ENCODE results near the gene TMCC3.

TMCC3 gene

GRCh38 chr12:94587266-94588241, 62.8 kb downstream of the TMCC3 start:
- Mint-ChIP-seq H3K36me3 (no peaks in the 10 kb centered on the region), H3K27ac (no peak overlapping the region), H3K4me3 (no peak overlapping the region), H3K4me1 (no peaks in the 10 kb centered on the region), H3K9me3 (no peaks in the 10 kb centered on the region)
- DNase-seq (ENCODE audit: low spot score in 2 of 2) (no peak), ATAC-seq (no peak)

- DNase-seq (ENCODE audit: low spot score in 2 of 2) (no peak), ATAC-seq (no peak)
- no peaks in the 10 kb centered on the region for H3K9me3 Mint-ChIP-seq
- no peak overlapping the region for H3K27ac Mint-ChIP-seq
- no peak overlapping the region for H3K4me3 Mint-ChIP-seq
- peaks cover 2% of the 10 kb centered on the region for H3K36me3 Mint-ChIP-seq
- no peaks in the 10 kb centered on the region for H3K4me1 Mint-ChIP-seq
Measured at GRCh38 chr12:94586589-94587259, 63.6 kb downstream of the TMCC3 start.

GRCh38 chr12:94585626-94586025, 64.7 kb downstream of the TMCC3 start:
- no peak overlapping the region for H3K4me3 Mint-ChIP-seq
- no peaks in the 10 kb centered on the region for H3K9me3 Mint-ChIP-seq
- H3K36me3 Mint-ChIP-seq = peaks cover 6% of the 10 kb centered on the region
- DNase-seq (ENCODE audit: low spot score in 2 of 2) = no peak
- peak overlapping the region; percentile 30 for H3K27ac Mint-ChIP-seq
- ATAC-seq = no peak
- H3K4me1 Mint-ChIP-seq = no peaks in the 10 kb centered on the region

GRCh38 chr12:94584377-94584776, 66.0 kb downstream of the TMCC3 start:
- peaks cover 6% of the 10 kb centered on the region for H3K36me3 Mint-ChIP-seq

GRCh38 chr12:94582591-94582990, 67.8 kb downstream of the TMCC3 start:
- H3K4me1 Mint-ChIP-seq = no peaks in the 10 kb centered on the region
- no peak overlapping the region for H3K27ac Mint-ChIP-seq
- no peak overlapping the region for H3K4me3 Mint-ChIP-seq

More at GRCh38 chr12:94584377-94584776, 66.0 kb downstream of the TMCC3 start:
- H3K4me3 Mint-ChIP-seq = no peak overlapping the region
- ATAC-seq (no peak), DNase-seq (ENCODE audit: low spot score in 2 of 2) (no peak)
- H3K4me1 Mint-ChIP-seq = no peaks in the 10 kb centered on the region
- no peaks in the 10 kb centered on the region for H3K9me3 Mint-ChIP-seq
- H3K27ac Mint-ChIP-seq = no peak overlapping the region

GRCh38 chr12:94575645-94576403, 74.5 kb downstream of the TMCC3 start:
- no peak overlapping the region for H3K27ac Mint-ChIP-seq

More at GRCh38 chr12:94582591-94582990, 67.8 kb downstream of the TMCC3 start:
- DNase-seq (ENCODE audit: low spot score in 2 of 2) (no peak), ATAC-seq (no peak)
- Mint-ChIP-seq H3K9me3 (no peaks in the 10 kb centered on the region), H3K36me3 (peaks cover 6% of the 10 kb centered on the region)

GRCh38 chr12:94575024-94575423, 75.3 kb downstream of the TMCC3 start:
- no peak overlapping the region for H3K27ac Mint-ChIP-seq
- ATAC-seq (no peak), DNase-seq (ENCODE audit: low spot score in 2 of 2) (no peak)
- peaks cover 5% of the 10 kb centered on the region for H3K4me1 Mint-ChIP-seq
- no peaks in the 10 kb centered on the region for H3K9me3 Mint-ChIP-seq
- no peak overlapping the region for H3K4me3 Mint-ChIP-seq
- peaks cover 4% of the 10 kb centered on the region for H3K36me3 Mint-ChIP-seq

More at GRCh38 chr12:94575645-94576403, 74.5 kb downstream of the TMCC3 start:
- peaks cover 2% of the 10 kb centered on the region for H3K36me3 Mint-ChIP-seq
- no peak for DNase-seq (ENCODE audit: low spot score in 2 of 2)
- no peak overlapping the region for H3K4me3 Mint-ChIP-seq
- ATAC-seq = no peak
- H3K9me3 Mint-ChIP-seq = no peaks in the 10 kb centered on the region
- H3K4me1 Mint-ChIP-seq = no peaks in the 10 kb centered on the region

- no peak overlapping the region for H3K4me3 Mint-ChIP-seq
- no peak for ATAC-seq
- no peak overlapping the region for H3K27ac Mint-ChIP-seq
- H3K9me3 Mint-ChIP-seq = no peaks in the 10 kb centered on the region
- peaks cover 4% of the 10 kb centered on the region for H3K36me3 Mint-ChIP-seq
- peaks cover 7% of the 10 kb centered on the region for H3K4me1 Mint-ChIP-seq
- no peak for DNase-seq (ENCODE audit: low spot score in 2 of 2)
Measured at GRCh38 chr12:94571556-94571955, 78.8 kb downstream of the TMCC3 start.

GRCh38 chr12:94570161-94570560, 80.2 kb downstream of the TMCC3 start:
- Mint-ChIP-seq H3K4me1 (peaks cover 7% of the 10 kb centered on the region), H3K27ac (no peak overlapping the region), H3K36me3 (peaks cover 4% of the 10 kb centered on the region), H3K9me3 (no peaks in the 10 kb centered on the region), H3K4me3 (no peak overlapping the region)
- no peak for ATAC-seq
- DNase-seq (ENCODE audit: low spot score in 2 of 2) = no peak

- H3K27ac Mint-ChIP-seq = no peak overlapping the region
- peaks cover 7% of the 10 kb centered on the region for H3K4me1 Mint-ChIP-seq
- peaks cover 4% of the 10 kb centered on the region for H3K36me3 Mint-ChIP-seq
- no peak overlapping the region for H3K4me3 Mint-ChIP-seq
- H3K9me3 Mint-ChIP-seq = no peaks in the 10 kb centered on the region
- DNase-seq (ENCODE audit: low spot score in 2 of 2) (no peak), ATAC-seq (no peak)
Measured at GRCh38 chr12:94567761-94568160, 82.6 kb downstream of the TMCC3 start.

GRCh38 chr12:94566345-94566744, 84.0 kb downstream of the TMCC3 start:
- no peak overlapping the region for H3K27ac Mint-ChIP-seq
- DNase-seq (ENCODE audit: low spot score in 2 of 2) (no peak), ATAC-seq (no peak)
- peaks cover 4% of the 10 kb centered on the region for H3K36me3 Mint-ChIP-seq
- peaks cover 7% of the 10 kb centered on the region for H3K4me1 Mint-ChIP-seq
- no peaks in the 10 kb centered on the region for H3K9me3 Mint-ChIP-seq
- no peak overlapping the region for H3K4me3 Mint-ChIP-seq

GRCh38 chr12:94565683-94566082, 84.7 kb downstream of the TMCC3 start:
- H3K36me3 Mint-ChIP-seq = peaks cover 1% of the 10 kb centered on the region
- H3K4me1 Mint-ChIP-seq = peaks cover 8% of the 10 kb centered on the region
- H3K4me3 Mint-ChIP-seq = no peak overlapping the region
- ATAC-seq (no peak), DNase-seq (ENCODE audit: low spot score in 2 of 2) (no peak)
- H3K9me3 Mint-ChIP-seq = no peaks in the 10 kb centered on the region
- H3K27ac Mint-ChIP-seq = no peak overlapping the region

GRCh38 chr12:94563286-94563685, 87.1 kb downstream of the TMCC3 start:
- Mint-ChIP-seq H3K27ac (no peak overlapping the region), H3K9me3 (no peaks in the 10 kb centered on the region), H3K4me3 (no peak overlapping the region), H3K4me1 (peaks cover 8% of the 10 kb centered on the region), H3K36me3 (no peaks in the 10 kb centered on the region)
- ATAC-seq (no peak), DNase-seq (ENCODE audit: low spot score in 2 of 2) (no peak)

- peaks cover 8% of the 10 kb centered on the region for H3K4me1 Mint-ChIP-seq
- DNase-seq (ENCODE audit: low spot score in 2 of 2) (no peak), ATAC-seq (no peak)
- no peak overlapping the region for H3K27ac Mint-ChIP-seq
- H3K4me3 Mint-ChIP-seq = no peak overlapping the region
- H3K9me3 Mint-ChIP-seq = no peaks in the 10 kb centered on the region
- H3K36me3 Mint-ChIP-seq = no peaks in the 10 kb centered on the region
Measured at GRCh38 chr12:94561943-94562411, 88.4 kb downstream of the TMCC3 start.
